MM.1S (cell line): Measurements from ENCODE around the gene CRB1.

Experiments
- DNase-seq: peaks from one replicate; pipeline ENCODE4 v3.0.0-alpha.2; 2015
- H2AFZ ChIP-seq: fragments of 300-600 bp; sonication (generic); 2 replicates; pipeline ENCODE4 v1.6.0; 2016; ENCODE audit warnings: antibody characterized with exemption, low read length
- H3F3A ChIP-seq: fragments of 300-600 bp; sonication (generic); 2 replicates; pipeline ENCODE4 v1.6.1; 2016; ENCODE audit warnings: mild to moderate bottlenecking, antibody characterized with exemption, low read length, moderate library complexity, mixed read lengths; ENCODE audit not compliant: insufficient read depth
- H3K27ac ChIP-seq: fragments of 300-600 bp; sonication (generic); 2 replicates; pipeline ENCODE4 v1.5.1; 2016; ENCODE audit warnings: mild to moderate bottlenecking, low read length
- H3K27me3 ChIP-seq: fragments of 300-600 bp; sonication (generic); replicated peaks from 2 replicates; pipeline ENCODE4 v1.6.0; 2016; ENCODE audit warnings: low read length; ENCODE audit not compliant: insufficient read depth
- H3K36me3 ChIP-seq: fragments of 300-600 bp; sonication (generic); replicated peaks from 2 replicates; pipeline ENCODE4 v1.6.1; 2016; ENCODE audit warnings: mild to moderate bottlenecking, low read length, mixed read lengths; ENCODE audit not compliant: insufficient read depth
- H3K4me1 ChIP-seq: fragments of 300-600 bp; sonication (generic); 2 replicates; pipeline ENCODE4 v1.6.1; 2016; ENCODE audit warnings: low read length, mixed read lengths
- H3K4me2 ChIP-seq: fragments of 300-600 bp; sonication (generic); 2 replicates; pipeline ENCODE4 v1.6.0; 2016; ENCODE audit warnings: low read depth, low read length
- H3K4me3 ChIP-seq: fragments of 300-600 bp; sonication (generic); 2 replicates; pipeline ENCODE4 v1.5.1; 2016; ENCODE audit warnings: low read length, mixed read lengths
- H3K79me2 ChIP-seq: fragments of 300-600 bp; sonication (generic); 2 replicates; pipeline ENCODE4 v1.6.1; 2016; ENCODE audit warnings: mixed run types, low read length, mixed read lengths
- H3K9ac ChIP-seq: fragments of 300-600 bp; sonication (generic); 2 replicates; pipeline ENCODE4 v1.6.1; 2016; ENCODE audit warnings: low read length, mixed read lengths
- H3K9me2 ChIP-seq: fragments of 300-600 bp; sonication (generic); replicated peaks from 2 replicates; pipeline ENCODE4 v1.6.1; 2016; ENCODE audit warnings: mild to moderate bottlenecking, low read length, mixed read lengths; ENCODE audit not compliant: insufficient read depth
- H3K9me3 ChIP-seq: fragments of 300-600 bp; sonication (generic); replicated peaks from 2 replicates; pipeline ENCODE4 v1.6.1; 2016; ENCODE audit warnings: mild to moderate bottlenecking, low read length, mixed read lengths; ENCODE audit not compliant: insufficient read depth
- H4K20me1 ChIP-seq: fragments of 300-600 bp; sonication (generic); 2 replicates; pipeline ENCODE4 v1.6.1; 2016; ENCODE audit warnings: mild to moderate bottlenecking, low read length, moderate library complexity, mixed read lengths; ENCODE audit not compliant: insufficient read depth
- EZH2 ChIP-seq: fragments of 300-600 bp; sonication (generic); optimal IDR thresholded peaks from 2 replicates; pipeline ENCODE3; 2017; ENCODE audit warnings: low read depth, mild to moderate bottlenecking, antibody characterized with exemption, low read length, mixed read lengths
- EZH2phosphoT487 ChIP-seq: fragments of 300-600 bp; sonication (generic); IDR thresholded peaks from 2 replicates; pipeline ENCODE4 v1.6.1; 2018; ENCODE audit warnings: antibody characterized with exemption, low read length
- TF ChIP-seq, protein P1 (sequence below): fragments of 300-600 bp; sonication (generic); IDR thresholded peaks from 2 replicates; pipeline ENCODE4 v1.5.1; 2016; ENCODE audit warnings: antibody characterized with exemption, low read length, mixed read lengths

Gene CRB1

DNA sequence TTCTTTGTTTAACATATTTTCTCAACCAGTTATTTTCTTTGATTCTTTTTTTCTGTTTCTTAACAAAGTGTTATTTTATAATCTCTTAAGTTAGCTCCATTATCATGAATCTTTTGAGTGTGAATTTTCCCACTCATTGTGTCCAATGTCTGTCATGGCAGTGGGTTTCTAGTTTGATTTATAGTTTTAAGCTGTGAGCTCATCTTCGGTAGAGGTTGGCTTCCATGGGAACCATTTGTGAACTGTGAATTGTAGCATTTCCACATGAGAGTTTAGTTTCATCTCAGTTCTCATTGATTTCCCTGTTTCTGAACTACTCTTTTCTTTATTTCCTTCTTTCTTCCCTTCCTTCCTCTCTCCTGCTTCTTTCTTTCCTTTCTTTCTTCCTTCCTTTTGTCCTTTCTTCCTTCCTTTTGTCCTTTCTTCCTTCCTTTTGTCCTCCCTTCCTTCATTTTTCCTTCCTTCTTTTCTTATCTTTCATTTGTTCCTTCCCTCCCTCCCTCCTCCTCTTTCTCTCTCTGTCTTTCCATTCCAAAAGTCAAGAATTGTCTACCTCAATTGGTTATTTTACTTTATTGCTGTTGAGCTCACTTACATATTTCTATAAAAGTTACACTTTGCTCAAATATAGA, 3.0 kb upstream of the CRB1 start:
- Histone ChIP-seq H3K9me2 (no peaks in the 10 kb centered on the region), H3K27me3 (no peaks in the 10 kb centered on the region), H3K36me3 (no peaks in the 10 kb centered on the region), H3K27ac (no peak overlapping the region), H3K4me2 (no peak overlapping the region), H2AFZ (no peak overlapping the region), H4K20me1 (no peaks in the 10 kb centered on the region), H3F3A (no peaks in the 10 kb centered on the region), H3K9me3 (no peaks in the 10 kb centered on the region), H3K4me1 (no peaks in the 10 kb centered on the region), H3K4me3 (no peak overlapping the region), H3K79me2 (no peaks in the 10 kb centered on the region), H3K9ac (no peak overlapping the region)
- no peak for TF ChIP-seq EZH2phosphoT487
- no peak for TF ChIP-seq EZH2
- TF ChIP-seq, protein P1, sequence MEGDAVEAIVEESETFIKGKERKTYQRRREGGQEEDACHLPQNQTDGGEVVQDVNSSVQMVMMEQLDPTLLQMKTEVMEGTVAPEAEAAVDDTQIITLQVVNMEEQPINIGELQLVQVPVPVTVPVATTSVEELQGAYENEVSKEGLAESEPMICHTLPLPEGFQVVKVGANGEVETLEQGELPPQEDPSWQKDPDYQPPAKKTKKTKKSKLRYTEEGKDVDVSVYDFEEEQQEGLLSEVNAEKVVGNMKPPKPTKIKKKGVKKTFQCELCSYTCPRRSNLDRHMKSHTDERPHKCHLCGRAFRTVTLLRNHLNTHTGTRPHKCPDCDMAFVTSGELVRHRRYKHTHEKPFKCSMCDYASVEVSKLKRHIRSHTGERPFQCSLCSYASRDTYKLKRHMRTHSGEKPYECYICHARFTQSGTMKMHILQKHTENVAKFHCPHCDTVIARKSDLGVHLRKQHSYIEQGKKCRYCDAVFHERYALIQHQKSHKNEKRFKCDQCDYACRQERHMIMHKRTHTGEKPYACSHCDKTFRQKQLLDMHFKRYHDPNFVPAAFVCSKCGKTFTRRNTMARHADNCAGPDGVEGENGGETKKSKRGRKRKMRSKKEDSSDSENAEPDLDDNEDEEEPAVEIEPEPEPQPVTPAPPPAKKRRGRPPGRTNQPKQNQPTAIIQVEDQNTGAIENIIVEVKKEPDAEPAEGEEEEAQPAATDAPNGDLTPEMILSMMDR = no peak
- DNase-seq = no peak

DNA sequence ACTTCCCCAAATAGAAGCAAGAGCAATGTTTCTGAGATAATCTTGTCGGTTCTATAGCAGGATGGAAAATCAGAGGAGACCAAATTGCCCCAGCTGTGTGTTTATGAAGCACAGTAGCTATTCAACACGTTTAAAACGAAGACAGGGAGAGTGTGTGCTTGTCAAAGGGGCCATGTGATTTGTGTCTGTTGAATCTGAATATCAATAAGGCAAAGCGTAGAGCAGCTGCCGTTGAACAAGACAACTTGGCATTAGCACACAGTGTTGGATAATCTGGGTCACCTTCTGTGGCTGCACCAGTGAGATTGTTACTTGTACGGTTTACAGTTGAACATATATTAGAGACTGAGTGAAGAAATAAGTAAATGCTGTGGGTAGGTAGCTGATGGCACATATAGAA, 1.0 kb downstream of the CRB1 start:
- H3K27ac ChIP-seq = no peak overlapping the region
- no peak overlapping the region for H3K4me3 ChIP-seq
- H2AFZ ChIP-seq = no peak overlapping the region
- H3K9me3 ChIP-seq = no peaks in the 10 kb centered on the region
- H3K36me3 ChIP-seq = no peaks in the 10 kb centered on the region
- no peaks in the 10 kb centered on the region for H4K20me1 ChIP-seq
- H3K27me3 ChIP-seq = no peaks in the 10 kb centered on the region
- H3K9ac ChIP-seq = no peak overlapping the region
- DNase-seq = no peak
- H3F3A ChIP-seq = no peaks in the 10 kb centered on the region
- H3K79me2 ChIP-seq = no peaks in the 10 kb centered on the region
- H3K4me1 ChIP-seq = no peaks in the 10 kb centered on the region
- no peaks in the 10 kb centered on the region for H3K9me2 ChIP-seq
- H3K4me2 ChIP-seq = no peak overlapping the region
- TF ChIP-seq EZH2 (no peak), EZH2phosphoT487 (no peak)
- TF ChIP-seq, protein P1 = no peak

DNA sequence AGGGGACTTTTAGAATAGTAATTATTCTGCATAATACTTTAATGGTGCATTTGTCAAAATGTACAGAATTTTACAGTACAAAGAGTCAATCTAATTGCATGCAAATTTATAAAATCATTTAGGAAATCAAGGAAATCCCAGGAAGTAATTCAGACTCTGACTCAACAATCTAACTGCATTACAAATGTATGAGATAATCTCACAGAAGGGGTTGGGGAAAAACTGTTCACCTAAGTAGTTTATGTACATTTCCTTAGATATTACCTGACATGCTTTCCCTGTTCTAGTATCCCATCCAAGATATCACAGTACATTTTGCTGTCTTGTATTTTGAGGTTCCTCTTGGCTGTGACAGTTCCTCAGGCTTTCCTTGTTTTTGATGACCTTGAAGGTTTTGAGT, 4.7 kb downstream of the CRB1 start:
- TF ChIP-seq, protein P1 = no peak
- TF ChIP-seq EZH2phosphoT487 = no peak
- TF ChIP-seq EZH2 = no peak
- no peak overlapping the region for H3K4me3 ChIP-seq
- H2AFZ ChIP-seq = no peak overlapping the region
- no peaks in the 10 kb centered on the region for H4K20me1 ChIP-seq
- no peaks in the 10 kb centered on the region for H3K4me1 ChIP-seq
- no peaks in the 10 kb centered on the region for H3K9me2 ChIP-seq
- no peaks in the 10 kb centered on the region for H3K79me2 ChIP-seq
- no peaks in the 10 kb centered on the region for H3K36me3 ChIP-seq
- no peaks in the 10 kb centered on the region for H3K27me3 ChIP-seq
- no peak overlapping the region for H3K27ac ChIP-seq
- no peak overlapping the region for H3K4me2 ChIP-seq
- H3F3A ChIP-seq = no peaks in the 10 kb centered on the region
- H3K9ac ChIP-seq = no peak overlapping the region
- no peak for DNase-seq
- H3K9me3 ChIP-seq = no peaks in the 10 kb centered on the region
